GM12878 (cell line): ENCODE data around the gene LAMC3.

Experiments used
- CEBPB ChIP-seq, 2 experiments: fragments of 150-350 bp in 1 of 2; IDR thresholded peaks; 2 replicates each; pipeline ENCODE4 v1.6.1; 2012 to 2014; ENCODE audit warnings: low read depth in 2 of 2, low read length in 2 of 2, borderline replicate concordance in 1 of 2, inconsistent platforms in 1 of 2
- CHD2 ChIP-seq: IDR thresholded peaks from 2 replicates; pipeline ENCODE4 v1.6.1; 2011; ENCODE audit warnings: low read depth, low read length, improper control_type of control experiment, borderline replicate concordance
- MEF2A ChIP-seq: IDR thresholded peaks from 2 replicates; pipeline ENCODE4 v1.6.1; 2011; ENCODE audit warnings: low read depth, mild to moderate bottlenecking, low read length, moderate library complexity; ENCODE audit not compliant: insufficient read depth
- MYC ChIP-seq: IDR thresholded peaks from 2 replicates; pipeline ENCODE4 v1.6.1; 2011; ENCODE audit warnings: mild to moderate bottlenecking, low read length, moderate library complexity, inconsistent platforms; ENCODE audit not compliant: insufficient read depth, insufficient replicate concordance, insufficient read length, severe bottlenecking
- PAX5 ChIP-seq: IDR thresholded peaks from 2 replicates; pipeline ENCODE4 v1.6.1; 2011; ENCODE audit warnings: low read depth, low read length, borderline replicate concordance
- POLR2AphosphoS5 ChIP-seq: IDR thresholded peaks from 2 replicates; pipeline ENCODE4 v1.6.1; 2011; ENCODE audit warnings: mild to moderate bottlenecking, low read length, inconsistent platforms
- RAD21 ChIP-seq: IDR thresholded peaks from 2 replicates; pipeline ENCODE4 v1.6.1; 2011; ENCODE audit warnings: mild to moderate bottlenecking, low read depth, low read length, moderate library complexity; ENCODE audit not compliant: insufficient read depth
- RFX5 ChIP-seq: IDR thresholded peaks from 2 replicates; pipeline ENCODE4 v1.6.1; 2011; ENCODE audit warnings: low read depth, low read length, improper control_type of control experiment
- TARDBP ChIP-seq: IDR thresholded peaks from 2 replicates; pipeline ENCODE4 v1.6.1; 2016; ENCODE audit warnings: borderline replicate concordance
- TF ChIP-seq, protein P1 (sequence below), 3 experiments: IDR thresholded peaks in 2 of 3; conservative IDR thresholded peaks in 1 of 3; 2 replicates each; pipeline ENCODE4 v1.5.1; 2011; ENCODE audit warnings: low read depth in 3 of 3, low read length in 3 of 3, mild to moderate bottlenecking in 3 of 3, control low read depth in 2 of 3, moderate library complexity in 2 of 3, inconsistent platforms in 1 of 3, mixed read lengths in 1 of 3; ENCODE audit not compliant: control insufficient read depth in 2 of 3, insufficient read depth in 1 of 3; ENCODE audit errors: extremely low read depth in 1 of 3
- TF ChIP-seq, protein P2 (sequence below): IDR thresholded peaks from 2 replicates; pipeline ENCODE4 v1.6.1; 2012; ENCODE audit warnings: low read length, inconsistent platforms
- TF ChIP-seq, protein P3 (sequence below): IDR thresholded peaks from 2 replicates; pipeline ENCODE4 v1.6.1; 2012; ENCODE audit warnings: low read depth, low read length, improper control_type of control experiment

DNA sequence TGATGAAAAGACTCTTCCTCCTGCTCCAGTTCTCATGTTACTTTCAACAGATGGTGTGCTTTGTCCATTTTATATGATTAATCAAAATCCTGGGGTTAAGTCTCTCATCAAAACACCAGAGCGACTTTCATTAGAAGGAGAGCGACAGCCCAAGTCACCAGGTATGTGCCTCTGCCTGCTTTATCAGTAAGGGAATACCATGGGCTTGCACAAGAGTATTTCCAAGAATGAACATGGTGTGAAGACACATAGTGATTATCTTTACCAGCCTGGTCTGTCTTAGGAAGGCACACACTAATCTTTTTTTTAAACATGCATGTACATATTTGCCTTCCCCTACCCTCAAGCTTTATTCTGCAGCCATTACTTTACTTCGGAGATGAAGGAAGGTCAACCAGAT is 131.6 kb downstream of the LAMC3 start:
- no peak for TF ChIP-seq POLR2AphosphoS5
- TF ChIP-seq, protein P1, sequence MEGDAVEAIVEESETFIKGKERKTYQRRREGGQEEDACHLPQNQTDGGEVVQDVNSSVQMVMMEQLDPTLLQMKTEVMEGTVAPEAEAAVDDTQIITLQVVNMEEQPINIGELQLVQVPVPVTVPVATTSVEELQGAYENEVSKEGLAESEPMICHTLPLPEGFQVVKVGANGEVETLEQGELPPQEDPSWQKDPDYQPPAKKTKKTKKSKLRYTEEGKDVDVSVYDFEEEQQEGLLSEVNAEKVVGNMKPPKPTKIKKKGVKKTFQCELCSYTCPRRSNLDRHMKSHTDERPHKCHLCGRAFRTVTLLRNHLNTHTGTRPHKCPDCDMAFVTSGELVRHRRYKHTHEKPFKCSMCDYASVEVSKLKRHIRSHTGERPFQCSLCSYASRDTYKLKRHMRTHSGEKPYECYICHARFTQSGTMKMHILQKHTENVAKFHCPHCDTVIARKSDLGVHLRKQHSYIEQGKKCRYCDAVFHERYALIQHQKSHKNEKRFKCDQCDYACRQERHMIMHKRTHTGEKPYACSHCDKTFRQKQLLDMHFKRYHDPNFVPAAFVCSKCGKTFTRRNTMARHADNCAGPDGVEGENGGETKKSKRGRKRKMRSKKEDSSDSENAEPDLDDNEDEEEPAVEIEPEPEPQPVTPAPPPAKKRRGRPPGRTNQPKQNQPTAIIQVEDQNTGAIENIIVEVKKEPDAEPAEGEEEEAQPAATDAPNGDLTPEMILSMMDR (IDR thresholded peaks at IDR 0.05 in 2 of 3, conservative IDR thresholded peaks at IDR 0.05 in 1 of 3; ENCODE audit: control insufficient read depth in 2 of 3, extremely low read depth in 1 of 3, insufficient read depth in 1 of 3, low read depth in 3 of 3, low read length in 3 of 3): no peak
- no peak for TF ChIP-seq CEBPB (IDR thresholded peaks at IDR 0.05; ENCODE audit: borderline replicate concordance in 1 of 2, low read depth in 2 of 2, low read length in 2 of 2)
- no peak for TF ChIP-seq TARDBP
- TF ChIP-seq RFX5: no peak
- TF ChIP-seq MEF2A: no peak
- TF ChIP-seq CHD2: no peak
- TF ChIP-seq, protein P2, sequence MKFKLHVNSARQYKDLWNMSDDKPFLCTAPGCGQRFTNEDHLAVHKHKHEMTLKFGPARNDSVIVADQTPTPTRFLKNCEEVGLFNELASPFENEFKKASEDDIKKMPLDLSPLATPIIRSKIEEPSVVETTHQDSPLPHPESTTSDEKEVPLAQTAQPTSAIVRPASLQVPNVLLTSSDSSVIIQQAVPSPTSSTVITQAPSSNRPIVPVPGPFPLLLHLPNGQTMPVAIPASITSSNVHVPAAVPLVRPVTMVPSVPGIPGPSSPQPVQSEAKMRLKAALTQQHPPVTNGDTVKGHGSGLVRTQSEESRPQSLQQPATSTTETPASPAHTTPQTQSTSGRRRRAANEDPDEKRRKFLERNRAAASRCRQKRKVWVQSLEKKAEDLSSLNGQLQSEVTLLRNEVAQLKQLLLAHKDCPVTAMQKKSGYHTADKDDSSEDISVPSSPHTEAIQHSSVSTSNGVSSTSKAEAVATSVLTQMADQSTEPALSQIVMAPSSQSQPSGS: no peak
- no peak for TF ChIP-seq RAD21
- TF ChIP-seq, protein P3, sequence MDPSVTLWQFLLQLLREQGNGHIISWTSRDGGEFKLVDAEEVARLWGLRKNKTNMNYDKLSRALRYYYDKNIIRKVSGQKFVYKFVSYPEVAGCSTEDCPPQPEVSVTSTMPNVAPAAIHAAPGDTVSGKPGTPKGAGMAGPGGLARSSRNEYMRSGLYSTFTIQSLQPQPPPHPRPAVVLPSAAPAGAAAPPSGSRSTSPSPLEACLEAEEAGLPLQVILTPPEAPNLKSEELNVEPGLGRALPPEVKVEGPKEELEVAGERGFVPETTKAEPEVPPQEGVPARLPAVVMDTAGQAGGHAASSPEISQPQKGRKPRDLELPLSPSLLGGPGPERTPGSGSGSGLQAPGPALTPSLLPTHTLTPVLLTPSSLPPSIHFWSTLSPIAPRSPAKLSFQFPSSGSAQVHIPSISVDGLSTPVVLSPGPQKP: no peak
- no peak for TF ChIP-seq PAX5
- TF ChIP-seq MYC: no peak
